H54 (cell line): Measurements from ENCODE around the gene CA6.
"Not testable (repeated sequence)": the region's sequence is repeated elsewhere in the genome, so short reads cannot be mapped to it uniquely, and the experiment has no call there.

Source experiments
- DNase-seq: peaks from one replicate; pipeline ENCODE4 v3.0.0; 2011; ENCODE audit warnings: low spot score, mixed read lengths; ENCODE audit not compliant: insufficient read length
- FAIRE-seq: peaks from 3 replicates; lab custom pipeline; 2011; peaks lifted over from hg19 to GRCh38; lab: Jason Lieb, UNC
- POLR2A ChIP-seq: IDR thresholded peaks from 2 replicates; pipeline ENCODE4 v1.6.1; 2011; ENCODE audit warnings: low read depth, mild to moderate bottlenecking, low read length

Gene CA6

GRCh38 chr1:8941906-8942305 is 3.8 kb upstream of the CA6 start:
- DNase-seq = peak; percentile 71
- peak; percentile 81 for FAIRE-seq
- no peak for TF ChIP-seq POLR2A

GRCh38 chr1:8943498-8944405 is 1.9 kb upstream of the CA6 start:
- DNase-seq (no peak), FAIRE-seq (no peak)
- no peak for TF ChIP-seq POLR2A

- DNase-seq (no peak), FAIRE-seq (no peak)
- no peak for TF ChIP-seq POLR2A
Observed at GRCh38 chr1:8947127-8947691, 1.5 kb downstream of the CA6 start.

- FAIRE-seq = no peak
- DNase-seq = no peak
- no peak for TF ChIP-seq POLR2A
Observed at GRCh38 chr1:8950309-8950708, 4.6 kb downstream of the CA6 start.

GRCh38 chr1:8951231-8951630 is 5.6 kb downstream of the CA6 start:
- no peak for FAIRE-seq
- DNase-seq = no peak
- TF ChIP-seq POLR2A = no peak

- DNase-seq = no peak
- no peak for FAIRE-seq
- TF ChIP-seq POLR2A = no peak
Observed at GRCh38 chr1:8955406-8955805, 9.7 kb downstream of the CA6 start.

- no peak for TF ChIP-seq POLR2A
- FAIRE-seq = no peak
- no peak for DNase-seq
Observed at GRCh38 chr1:8956461-8957349, 11.0 kb downstream of the CA6 start.

- peak; percentile 44 for DNase-seq
- no peak for TF ChIP-seq POLR2A
- FAIRE-seq = no peak
Observed at GRCh38 chr1:8962812-8963530, 17.3 kb downstream of the CA6 start.

GRCh38 chr1:8963963-8964362 is 18.3 kb downstream of the CA6 start:
- FAIRE-seq = no peak
- DNase-seq = no peak
- no peak for TF ChIP-seq POLR2A

GRCh38 chr1:8965121-8965820 is 19.6 kb downstream of the CA6 start:
- TF ChIP-seq POLR2A = no peak
- no peak for DNase-seq
- no peak for FAIRE-seq

- FAIRE-seq = no peak
- TF ChIP-seq POLR2A = no peak
- no peak for DNase-seq
Observed at GRCh38 chr1:8966606-8967005, 20.9 kb downstream of the CA6 start.

GRCh38 chr1:8968902-8969301 is 23.2 kb downstream of the CA6 start:
- not testable (repeated sequence) for FAIRE-seq, DNase-seq

- FAIRE-seq (no peak), DNase-seq (no peak)
- no peak for TF ChIP-seq POLR2A
Observed at GRCh38 chr1:8969937-8970336, 24.3 kb downstream of the CA6 start.
